OCI-M2 (cell line): ENCODE measurements around the gene TUBGCP6.

ENCODE experiments used
- DNase-seq: peaks from one replicate; lab custom pipeline; 2025; ENCODE audit not compliant: unreplicated experiment; lab: John Stamatoyannopoulos, UW

Gene TUBGCP6

GRCh38 chr22:50244420-50245213, at the start of gene TUBGCP6:
Gene TUBGCP6, minus strand, starts transcription at chr22:50245023. Its CDS starts 564 bp downstream, at chr22:50244459.
- DNase-seq, result no peak

GRCh38 chr22:50294319-50294656, 49.5 kb upstream of the TUBGCP6 start:
- no peak for DNase-seq

- DNase-seq, result no peak
These were observed 48.9 kb upstream of the TUBGCP6 start for GRCh38 chr22:50293441-50294318.

- no peak for DNase-seq
These were observed 48.0 kb upstream of the TUBGCP6 start for GRCh38 chr22:50292643-50293440.

- DNase-seq, result no peak
These were observed 45.3 kb upstream of the TUBGCP6 start for GRCh38 chr22:50289942-50290630.

- DNase-seq, result no peak
These were observed 44.5 kb upstream of the TUBGCP6 start for GRCh38 chr22:50289151-50289941.

- DNase-seq, result no peak
These were observed 42.9 kb upstream of the TUBGCP6 start for GRCh38 chr22:50287731-50288130.

- DNase-seq, result no peak
These were observed 42.0 kb upstream of the TUBGCP6 start for GRCh38 chr22:50286701-50287318.

- DNase-seq, result no peak
These were observed 41.5 kb upstream of the TUBGCP6 start for GRCh38 chr22:50286275-50286674.

GRCh38 chr22:50285568-50286229, 40.9 kb upstream of the TUBGCP6 start:
- no peak for DNase-seq

GRCh38 chr22:50284479-50284878, 39.7 kb upstream of the TUBGCP6 start:
- DNase-seq, result no peak

- no peak for DNase-seq
These were observed 39.0 kb upstream of the TUBGCP6 start for GRCh38 chr22:50283821-50284220.

GRCh38 chr22:50282361-50283155, 37.7 kb upstream of the TUBGCP6 start:
- no peak for DNase-seq

GRCh38 chr22:50281957-50282356, 37.1 kb upstream of the TUBGCP6 start:
- no peak for DNase-seq

- DNase-seq, result no peak
These were observed 36.5 kb upstream of the TUBGCP6 start for GRCh38 chr22:50281384-50281760.

GRCh38 chr22:50280708-50281383, 36.0 kb upstream of the TUBGCP6 start:
- no peak for DNase-seq

GRCh38 chr22:50280022-50280707, 35.3 kb upstream of the TUBGCP6 start:
- DNase-seq, result no peak
